ENCODE data around the gene DMD.

- TF ChIP-seq CTCF (conservative IDR thresholded peaks at IDR 0.05; ENCODE audit: low read length) (no peak), EZH2phosphoT487 (IDR thresholded peaks at IDR 0.05; ENCODE audit: borderline replicate concordance) (no peak)
These were observed 1694.8 kb downstream of the DMD start for GRCh38 chrX:31516527-31516926.
